ENCODE results near the gene DGKA. TPM values are rescaled to one million over a fixed set of nuclear protein-coding genes. Genes with fewer than 3 reads are reported as not detected.

DGKA gene
- total and polyA plus RNA-seq, 2 experiments from 2014 or later: 16.1 to 24.6 TPM

DNA sequence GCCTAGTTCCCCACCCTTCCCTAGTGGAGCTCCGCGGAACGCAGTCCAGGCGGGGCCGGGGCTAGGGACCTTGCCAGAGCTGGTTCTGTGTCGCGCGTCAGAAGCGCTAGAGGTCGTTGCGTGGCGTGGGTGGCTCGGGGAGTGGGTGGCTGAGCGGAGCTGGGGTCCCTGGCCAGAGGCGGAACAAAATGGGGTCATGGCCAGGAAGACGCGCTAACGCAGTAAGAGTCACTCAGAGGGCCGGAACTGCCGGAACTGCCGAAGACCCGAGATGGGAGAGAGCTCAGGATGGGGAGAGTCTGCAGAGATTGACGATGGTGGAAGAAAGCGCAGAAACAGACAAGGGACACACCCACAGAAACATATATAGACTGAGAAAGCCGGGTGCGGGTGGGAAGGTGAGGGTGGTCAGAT, 4.8 kb downstream of the DGKA start (continued):
- TF ChIP-seq, protein P1, sequence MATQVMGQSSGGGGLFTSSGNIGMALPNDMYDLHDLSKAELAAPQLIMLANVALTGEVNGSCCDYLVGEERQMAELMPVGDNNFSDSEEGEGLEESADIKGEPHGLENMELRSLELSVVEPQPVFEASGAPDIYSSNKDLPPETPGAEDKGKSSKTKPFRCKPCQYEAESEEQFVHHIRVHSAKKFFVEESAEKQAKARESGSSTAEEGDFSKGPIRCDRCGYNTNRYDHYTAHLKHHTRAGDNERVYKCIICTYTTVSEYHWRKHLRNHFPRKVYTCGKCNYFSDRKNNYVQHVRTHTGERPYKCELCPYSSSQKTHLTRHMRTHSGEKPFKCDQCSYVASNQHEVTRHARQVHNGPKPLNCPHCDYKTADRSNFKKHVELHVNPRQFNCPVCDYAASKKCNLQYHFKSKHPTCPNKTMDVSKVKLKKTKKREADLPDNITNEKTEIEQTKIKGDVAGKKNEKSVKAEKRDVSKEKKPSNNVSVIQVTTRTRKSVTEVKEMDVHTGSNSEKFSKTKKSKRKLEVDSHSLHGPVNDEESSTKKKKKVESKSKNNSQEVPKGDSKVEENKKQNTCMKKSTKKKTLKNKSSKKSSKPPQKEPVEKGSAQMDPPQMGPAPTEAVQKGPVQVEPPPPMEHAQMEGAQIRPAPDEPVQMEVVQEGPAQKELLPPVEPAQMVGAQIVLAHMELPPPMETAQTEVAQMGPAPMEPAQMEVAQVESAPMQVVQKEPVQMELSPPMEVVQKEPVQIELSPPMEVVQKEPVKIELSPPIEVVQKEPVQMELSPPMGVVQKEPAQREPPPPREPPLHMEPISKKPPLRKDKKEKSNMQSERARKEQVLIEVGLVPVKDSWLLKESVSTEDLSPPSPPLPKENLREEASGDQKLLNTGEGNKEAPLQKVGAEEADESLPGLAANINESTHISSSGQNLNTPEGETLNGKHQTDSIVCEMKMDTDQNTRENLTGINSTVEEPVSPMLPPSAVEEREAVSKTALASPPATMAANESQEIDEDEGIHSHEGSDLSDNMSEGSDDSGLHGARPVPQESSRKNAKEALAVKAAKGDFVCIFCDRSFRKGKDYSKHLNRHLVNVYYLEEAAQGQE (IDR thresholded peaks at IDR 0.05; ENCODE audit: unreplicated experiment): no peak
- TF ChIP-seq POLR2AphosphoS5 (IDR thresholded peaks at IDR 0.05; ENCODE audit: low read depth) (no peak), NANOG (IDR thresholded peaks at IDR 0.05; ENCODE audit: borderline replicate concordance) (no peak), ZNF114 (CRISPR knock-in tag; IDR thresholded peaks at IDR 0.05) (no peak)

- Mint-ChIP-seq H3K4me1 (peaks cover 9% of the 10 kb centered on the region), H3K36me3 (ENCODE audit: low read depth) (no peaks in the 10 kb centered on the region), H3K27ac (no peak overlapping the region), H3K27me3 (ENCODE audit: insufficient read depth, low read depth, poor library complexity) (peaks cover 20% of the 10 kb centered on the region), H3K4me3 (no peak overlapping the region), H3K9me3 (no peaks in the 10 kb centered on the region)
- no peaks in the 10 kb centered on the region for H3K36me3 ChIP-seq (ENCODE audit: insufficient read depth)
- no peaks in the 10 kb centered on the region for H3K9me2 ChIP-seq (ENCODE audit: insufficient read depth)
- ATAC-seq (no peak), DNase-seq (ENCODE audit: low spot score) (no peak)
- no peak overlapping the region for H3K27ac ChIP-seq (ENCODE audit: low read depth)
- H3K4me2 ChIP-seq: no peak overlapping the region
- no peak overlapping the region for H3K4me3 ChIP-seq
- H3K27me3 ChIP-seq (ENCODE audit: insufficient read depth): peaks cover 26% of the 10 kb centered on the region
- no peaks in the 10 kb centered on the region for H4K20me1 ChIP-seq (replicated peaks; ENCODE audit: insufficient read depth)
- peaks cover 10% of the 10 kb centered on the region for H3K4me1 ChIP-seq (ENCODE audit: insufficient read depth)
- no peaks in the 10 kb centered on the region for H3F3A ChIP-seq (replicated peaks; ENCODE audit: low read depth)
- H2AFZ ChIP-seq: no peak overlapping the region
- H3K79me2 ChIP-seq (replicated peaks; ENCODE audit: insufficient read depth): no peaks in the 10 kb centered on the region
- no peak for TF ChIP-seq CREB1 (CRISPR knock-in tag; IDR thresholded peaks at IDR 0.05; ENCODE audit: low read depth)
- TF ChIP-seq, protein P1 (IDR thresholded peaks at IDR 0.05; ENCODE audit: unreplicated experiment): no peak
- no peak for TF ChIP-seq JUNB (IDR thresholded peaks at IDR 0.05; ENCODE audit: unreplicated experiment)
- no peak for TF ChIP-seq EZH2 (IDR thresholded peaks at IDR 0.05; ENCODE audit: low read depth, unreplicated experiment)
- TF ChIP-seq EZH2phosphoT487 (IDR thresholded peaks at IDR 0.05; ENCODE audit: unreplicated experiment): no peak
- TF ChIP-seq ZNF331 (CRISPR knock-in tag; IDR thresholded peaks at IDR 0.05; ENCODE audit: low read depth): no peak
- no peak for TF ChIP-seq ETS1 (IDR thresholded peaks at IDR 0.05)
- TF ChIP-seq STAT1 (IDR thresholded peaks at IDR 0.05; ENCODE audit: unreplicated experiment): no peak
- TF ChIP-seq POLR2AphosphoS5 (IDR thresholded peaks at IDR 0.05; ENCODE audit: low read depth): no peak
- no peak for TF ChIP-seq ZNF114 (CRISPR knock-in tag; IDR thresholded peaks at IDR 0.05)
Measured at GRCh38 chr12:55937981-55938380, 7.0 kb downstream of the DGKA start.

Measured in GM23338 (cell line).